GM12878 (cell line): ENCODE data around the gene SCN8A. TPM values are rescaled to one million over a fixed set of nuclear protein-coding genes. Genes with fewer than 3 reads are reported as not detected.

Source experiments
- ATAC-seq: fragments of 200-7000 bp; cut with Tn5 transposase; 3 replicates; pipeline ENCODE4 v1.9.1; 2020; ENCODE audit warnings: mild to moderate bottlenecking, moderate library complexity
- BruUV-seq: library from RNA; stranded (reverse); fragments of 400-500 nt; replicated peaks from 2 replicates; lab custom pipeline; 2021; lab: Mats Ljungman, UMichigan
- CTCF ChIA-PET: fragments of 300-600 bp; sonication (Branson Sonifier 250); formaldehyde crosslinking; extraction: SDS; loops from one replicate; lab custom pipeline; 2021; ENCODE audit warnings: inconsistent platforms; lab: Yijun Ruan, JAX
- POLR2A ChIA-PET: fragments of 350-600 bp; formaldehyde crosslinking; extraction: SDS; loops from one replicate; lab custom pipeline; 2021; ENCODE audit warnings: inconsistent platforms; lab: Charles Lee
- RAD21 ChIA-PET: fragments of 300-600 bp; sonication (Branson Sonifier 250); formaldehyde crosslinking; loops from one replicate; lab custom pipeline; 2023; ENCODE audit warnings: antibody characterized with exemption; ENCODE audit not compliant: unreplicated experiment; lab: Charles Lee
- SMC1A ChIA-PET: fragments of 300-600 bp; sonication (Branson Sonifier 250); formaldehyde crosslinking; loops from one replicate; lab custom pipeline; 2023; ENCODE audit not compliant: unreplicated experiment, uncharacterized antibody; lab: Charles Lee
- DNase-seq: peaks from one replicate; pipeline ENCODE4 v3.0.0-alpha.2; 2011; ENCODE audit warnings: low read depth, low spot score
- FAIRE-seq: peaks from 3 replicates; lab custom pipeline; 2011; peaks lifted over from hg19 to GRCh38; lab: Jason Lieb, UNC
- H2AFZ ChIP-seq: 2 replicates; pipeline ENCODE4 v1.6.0; 2011; ENCODE audit warnings: low read depth, low read length, control low read depth; ENCODE audit not compliant: control insufficient read depth
- H3K27ac ChIP-seq: 2 replicates; pipeline ENCODE4 v1.5.1; 2011; ENCODE audit warnings: control low read depth; ENCODE audit not compliant: control insufficient read depth, insufficient read depth
- H3K27me3 ChIP-seq, 2 experiments: replicated peaks in 1 of 2; 2 replicates each; pipeline versions ENCODE4 v1.6.0 to v1.6.1; 2011; ENCODE audit warnings: low read length in 1 of 2; ENCODE audit not compliant: control insufficient read depth in 2 of 2, insufficient read depth in 2 of 2
- H3K36me3 ChIP-seq, 2 experiments: 2 replicates each; pipeline ENCODE4 v1.5.1; 2011; ENCODE audit warnings: low read length in 1 of 2; ENCODE audit not compliant: control insufficient read depth in 2 of 2, insufficient read depth in 2 of 2
- H3K4me1 ChIP-seq: 2 replicates; pipeline ENCODE4 v1.6.1; 2011; ENCODE audit warnings: mild to moderate bottlenecking, low read length, moderate library complexity, mixed read lengths; ENCODE audit not compliant: control insufficient read depth, insufficient read depth
- H3K4me2 ChIP-seq: 2 replicates; pipeline ENCODE4 v1.6.0; 2011; ENCODE audit warnings: control low read depth; ENCODE audit not compliant: control insufficient read depth, insufficient read depth
- H3K4me3 ChIP-seq: fragments of 200-600 bp; sonication (generic); 2 replicates; pipeline ENCODE4 v1.5.1; 2016
- H3K79me2 ChIP-seq: 2 replicates; pipeline ENCODE4 v1.6.0; 2011; ENCODE audit warnings: low read length; ENCODE audit not compliant: control insufficient read depth, insufficient read depth
- H3K9ac ChIP-seq: 2 replicates; pipeline ENCODE4 v1.8.0; 2011; ENCODE audit warnings: low read length, control low read depth, mixed read lengths; ENCODE audit not compliant: control insufficient read depth, insufficient read depth
- H3K9me3 ChIP-seq: replicated peaks from 3 replicates; pipeline ENCODE4 v1.5.1; 2011; ENCODE audit warnings: mild to moderate bottlenecking, low read length; ENCODE audit not compliant: control insufficient read depth, insufficient read depth
- H4K20me1 ChIP-seq: 2 replicates; pipeline ENCODE4 v1.6.0; 2011; ENCODE audit not compliant: control insufficient read depth, insufficient read depth
- CREM ChIP-seq: IDR thresholded peaks from 2 replicates; pipeline ENCODE4 v1.6.1; 2014; ENCODE audit warnings: antibody characterized with exemption, low read depth
- HDAC6 ChIP-seq: fragments of 200-600 bp; sonication (generic); IDR thresholded peaks from one replicate; pipeline ENCODE4 v1.8.0; 2017; ENCODE audit warnings: antibody characterized with exemption; ENCODE audit not compliant: unreplicated experiment
- KLF5 ChIP-seq: fragments of 450-650 bp; IDR thresholded peaks from 2 replicates; pipeline ENCODE4 v1.6.1; 2014; ENCODE audit warnings: mild to moderate bottlenecking; ENCODE audit not compliant: partially characterized antibody
- MEF2A ChIP-seq: IDR thresholded peaks from 2 replicates; pipeline ENCODE4 v1.6.1; 2011; ENCODE audit warnings: low read depth, mild to moderate bottlenecking, low read length, moderate library complexity; ENCODE audit not compliant: insufficient read depth
- MLLT1 ChIP-seq: fragments of 450-650 bp; IDR thresholded peaks from 2 replicates; pipeline ENCODE4 v1.6.1; 2016; ENCODE audit warnings: mild to moderate bottlenecking
- NFIC ChIP-seq: IDR thresholded peaks from 2 replicates; pipeline ENCODE4 v1.6.1; 2012; ENCODE audit warnings: low read depth, mild to moderate bottlenecking, inconsistent platforms, low read length, moderate library complexity
- NFXL1 ChIP-seq: fragments of 450-650 bp; IDR thresholded peaks from 2 replicates; pipeline ENCODE4 v1.6.1; 2017; ENCODE audit warnings: antibody characterized with exemption, mild to moderate bottlenecking, borderline replicate concordance
- POLR2AphosphoS2 ChIP-seq: IDR thresholded peaks from 2 replicates; pipeline ENCODE4 v1.6.1; 2011; ENCODE audit warnings: low read depth, mild to moderate bottlenecking, low read length, improper control_type of control experiment, moderate library complexity
- SMAD5 ChIP-seq: IDR thresholded peaks from 2 replicates; pipeline ENCODE4 v1.6.1; 2016; ENCODE audit warnings: antibody characterized with exemption, low read depth
- SREBF2 ChIP-seq: IDR thresholded peaks from 2 replicates; pipeline ENCODE4 v1.6.1; 2012; ENCODE audit warnings: mild to moderate bottlenecking, low read length
- WRNIP1 ChIP-seq: IDR thresholded peaks from 2 replicates; pipeline ENCODE4 v1.6.1; 2011; ENCODE audit warnings: low read depth, low read length, improper control_type of control experiment, borderline replicate concordance
- ZSCAN29 ChIP-seq: fragments of 450-650 bp; IDR thresholded peaks from 2 replicates; pipeline ENCODE4 v1.6.1; 2017; ENCODE audit warnings: mild to moderate bottlenecking, moderate library complexity
- WGBS: methylation state at CpG from one replicate; pipeline ENCODE4 v1.1.6; 2016; ENCODE audit warnings: low lambda C conversion rate; ENCODE audit not compliant: insufficient replicate concordance, insufficient coverage; ENCODE audit errors: missing lambda C conversion rate; 5-methylcytosine and 5-hydroxymethylcytosine counted together
- in situ Hi-C: fragments of 300-500 bp; cut with MboI; formaldehyde crosslinking; loops from 9 replicates; pipeline ENCODE4 v1.14.3; 2018; ENCODE audit warnings: mixed read lengths
- intact Hi-C: fragments of 100-400 bp; cut with micrococcal nuclease; formaldehyde crosslinking; loops from one replicate; pipeline ENCODE4 v1.14.2; 2022; ENCODE audit not compliant: unreplicated experiment
- polyA plus RNA-seq, 11 experiments: library from polyadenylated mRNA; depleted of rRNA in 4 of 11; unstranded in 6 of 11; stranded (reverse) in 5 of 11; fragments of >200 nt; fragmentation: Nextera tagmentation in 4 of 11; fragmentation: Illumina TruSeq in 1 of 11; extraction: Ambion mirVana in 4 of 11; extraction: Trizol in 1 of 11; gene quantifications; 1 replicate in 1 of 11; 2 replicates in 10 of 11; pipeline versions ENCODE4 v1.2.1 to v1.2.3, GENCODE V29; 2011 to 2016; ENCODE audit warnings: inconsistent platforms in 2 of 11, missing spikeins in 2 of 11, low read depth in 1 of 11
- total RNA-seq, 4 experiments: library from RNA; depleted of rRNA in 3 of 4; stranded (reverse); fragments of >200 nt in 3 of 4; fragmentation: Illumina TruSeq in 1 of 4; extraction: Trizol in 1 of 4; gene quantifications; 2 replicates each; pipeline versions ENCODE4 v1.2.1 to v1.2.3, GENCODE V29; 2013 to 2021
- TF ChIP-seq, protein P1 (sequence below): fragments of 450-650 bp; IDR thresholded peaks from 2 replicates; pipeline ENCODE4 v1.6.1; 2016; ENCODE audit warnings: mild to moderate bottlenecking, moderate library complexity, borderline replicate concordance

Gene SCN8A
- total and polyA plus RNA-seq, 10 of the 15 experiments (the other 5 are each of a cell fraction or from before 2014, with no cell fraction given): 0.02 to 0.23 (median 0.06) TPM; not detected in 2

- TF ChIP-seq, protein P1, sequence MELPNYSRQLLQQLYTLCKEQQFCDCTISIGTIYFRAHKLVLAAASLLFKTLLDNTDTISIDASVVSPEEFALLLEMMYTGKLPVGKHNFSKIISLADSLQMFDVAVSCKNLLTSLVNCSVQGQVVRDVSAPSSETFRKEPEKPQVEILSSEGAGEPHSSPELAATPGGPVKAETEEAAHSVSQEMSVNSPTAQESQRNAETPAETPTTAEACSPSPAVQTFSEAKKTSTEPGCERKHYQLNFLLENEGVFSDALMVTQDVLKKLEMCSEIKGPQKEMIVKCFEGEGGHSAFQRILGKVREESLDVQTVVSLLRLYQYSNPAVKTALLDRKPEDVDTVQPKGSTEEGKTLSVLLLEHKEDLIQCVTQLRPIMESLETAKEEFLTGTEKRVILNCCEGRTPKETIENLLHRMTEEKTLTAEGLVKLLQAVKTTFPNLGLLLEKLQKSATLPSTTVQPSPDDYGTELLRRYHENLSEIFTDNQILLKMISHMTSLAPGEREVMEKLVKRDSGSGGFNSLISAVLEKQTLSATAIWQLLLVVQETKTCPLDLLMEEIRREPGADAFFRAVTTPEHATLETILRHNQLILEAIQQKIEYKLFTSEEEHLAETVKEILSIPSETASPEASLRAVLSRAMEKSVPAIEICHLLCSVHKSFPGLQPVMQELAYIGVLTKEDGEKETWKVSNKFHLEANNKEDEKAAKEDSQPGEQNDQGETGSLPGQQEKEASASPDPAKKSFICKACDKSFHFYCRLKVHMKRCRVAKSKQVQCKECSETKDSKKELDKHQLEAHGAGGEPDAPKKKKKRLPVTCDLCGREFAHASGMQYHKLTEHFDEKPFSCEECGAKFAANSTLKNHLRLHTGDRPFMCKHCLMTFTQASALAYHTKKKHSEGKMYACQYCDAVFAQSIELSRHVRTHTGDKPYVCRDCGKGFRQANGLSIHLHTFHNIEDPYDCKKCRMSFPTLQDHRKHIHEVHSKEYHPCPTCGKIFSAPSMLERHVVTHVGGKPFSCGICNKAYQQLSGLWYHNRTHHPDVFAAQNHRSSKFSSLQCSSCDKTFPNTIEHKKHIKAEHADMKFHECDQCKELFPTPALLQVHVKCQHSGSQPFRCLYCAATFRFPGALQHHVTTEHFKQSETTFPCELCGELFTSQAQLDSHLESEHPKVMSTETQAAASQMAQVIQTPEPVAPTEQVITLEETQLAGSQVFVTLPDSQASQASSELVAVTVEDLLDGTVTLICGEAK: no peak
- no peak for TF ChIP-seq HDAC6
- no peak for TF ChIP-seq ZSCAN29
- TF ChIP-seq, all 136 proteins: peak for 0
Measured at GRCh38 chr12:51749206-51749985, 158.4 kb downstream of the SCN8A start (continued).

DNA sequence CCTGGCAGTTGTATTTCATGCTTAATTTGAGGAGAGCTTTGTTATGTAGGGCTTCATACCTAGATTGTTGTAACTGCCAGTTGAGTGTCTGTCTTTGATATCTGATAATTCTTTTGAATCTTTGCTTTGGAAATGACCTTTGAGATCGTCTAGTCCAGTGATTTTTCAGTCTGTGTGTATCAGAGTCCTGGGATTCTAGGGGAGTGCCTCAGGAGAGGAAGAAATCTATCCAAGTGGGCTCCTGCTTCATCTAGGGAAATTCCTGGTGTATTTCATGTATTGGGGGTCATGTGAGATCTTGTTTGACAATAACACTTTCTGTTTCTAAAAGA is 158.9 kb downstream of the SCN8A start:
- H2AFZ ChIP-seq: no peak overlapping the region
- intact Hi-C loops: no loop called here
- no peak overlapping the region for H3K27ac ChIP-seq
- H3K36me3 ChIP-seq: no peaks in the 10 kb centered on the region
- ChIA-PET CTCF (interaction anchor here (0.5 kb wide), 1 partner anchor 632 kb away, joined by 3 read pairs; no protein-coding TSS in a partner anchor), RAD21 (no interaction called here), SMC1A (no interaction called here), POLR2A (no interaction called here)
- no peaks in the 10 kb centered on the region for H3K9me3 ChIP-seq
- ATAC-seq (no peak), FAIRE-seq (no peak), DNase-seq (no peak)
- no TSS peak for BruUV-seq
- in situ Hi-C loops: no loop called here
- H3K4me2 ChIP-seq: no peak overlapping the region
- 5% methylated on average over 1 of the region's 1 CpG for WGBS
- no peaks in the 10 kb centered on the region; a peak in 1 of 4 replicates for H3K27me3 ChIP-seq
- no peaks in the 10 kb centered on the region for H4K20me1 ChIP-seq
- H3K4me1 ChIP-seq: no peaks in the 10 kb centered on the region
- no peaks in the 10 kb centered on the region for H3K79me2 ChIP-seq
- H3K9ac ChIP-seq: no peak overlapping the region
- no peak overlapping the region for H3K4me3 ChIP-seq
- no peak for TF ChIP-seq WRNIP1
- TF ChIP-seq CREM: no peak
- no peak for TF ChIP-seq NFXL1
- no peak for TF ChIP-seq POLR2AphosphoS2
- no peak for TF ChIP-seq MEF2A
- no peak for TF ChIP-seq NFIC
- no peak for TF ChIP-seq SMAD5
- TF ChIP-seq KLF5: no peak
- TF ChIP-seq, protein P1: no peak
- no peak for TF ChIP-seq SREBF2
- no peak for TF ChIP-seq MLLT1
